Neural crest cell (in vitro differentiated cells): Measurements from ENCODE around the gene SPATA2L. TPM values are rescaled to one million over a fixed set of nuclear protein-coding genes. Genes with fewer than 3 reads are reported as not detected.

Experiments used
- DNase-seq: peaks from one replicate; pipeline ENCODE4 v3.0.0; 2021; ENCODE audit warnings: low read depth, mixed read lengths, low spot score
- H3K27ac Mint-ChIP-seq: one replicate; pipeline ENCODE4 v1.8.0; 2021; ENCODE audit warnings: mild to moderate bottlenecking, mixed read lengths; ENCODE audit not compliant: unreplicated experiment
- H3K27me3 Mint-ChIP-seq: 2 replicates; pipeline ENCODE4 v1.8.0; 2021; ENCODE audit warnings: low read depth, mild to moderate bottlenecking, mixed read lengths
- H3K36me3 Mint-ChIP-seq: 2 replicates; pipeline ENCODE4 v1.8.0; 2021; ENCODE audit warnings: low read depth, mild to moderate bottlenecking, mixed read lengths
- H3K4me1 Mint-ChIP-seq: 2 replicates; pipeline ENCODE4 v1.8.0; 2021; ENCODE audit warnings: mixed read lengths
- H3K4me3 Mint-ChIP-seq: one replicate; pipeline ENCODE4 v1.8.0; 2021; ENCODE audit warnings: mild to moderate bottlenecking, mixed read lengths
- H3K9me3 Mint-ChIP-seq: 2 replicates; pipeline ENCODE4 v1.8.0; 2021; ENCODE audit warnings: mixed read lengths
- CTCF ChIP-seq: fragments of 200-600 bp; sonication (generic); conservative IDR thresholded peaks from 2 replicates; pipeline ENCODE4 v1.5.0; 2021; ENCODE audit warnings: antibody characterized with exemption, mild to moderate bottlenecking
- total RNA-seq: library from RNA; stranded (reverse); gene quantifications from 2 replicates; pipeline ENCODE4 v1.2.1, GENCODE V29; 2021

SPATA2L gene
- total RNA-seq, 1 donor from 2014 or later, result 8.6 TPM

GRCh38 chr16:89711601-89712273 is 10.2 kb upstream of the SPATA2L start:
- Mint-ChIP-seq H3K4me1 (peaks cover 9% of the 10 kb centered on the region), H3K9me3 (no peaks in the 10 kb centered on the region)

GRCh38 chr16:89710709-89711564 is 9.4 kb upstream of the SPATA2L start:
- Mint-ChIP-seq H3K4me1 (peaks cover 11% of the 10 kb centered on the region), H3K27ac (no peak overlapping the region), H3K9me3 (no peaks in the 10 kb centered on the region), H3K27me3 (peaks cover 2% of the 10 kb centered on the region), H3K4me3 (no peak overlapping the region), H3K36me3 (peaks cover 5% of the 10 kb centered on the region)
- DNase-seq, result no peak
- TF ChIP-seq CTCF, result no peak

More at GRCh38 chr16:89711601-89712273, 10.2 kb upstream of the SPATA2L start:
- H3K27ac Mint-ChIP-seq, result no peak overlapping the region
- H3K27me3 Mint-ChIP-seq, result peaks cover 2% of the 10 kb centered on the region
- TF ChIP-seq CTCF, result peak; percentile 9
- DNase-seq, result peak; percentile 47
- H3K4me3 Mint-ChIP-seq, result no peak overlapping the region
- H3K36me3 Mint-ChIP-seq, result peaks cover 5% of the 10 kb centered on the region

- peaks cover 4% of the 10 kb centered on the region for H3K36me3 Mint-ChIP-seq
- peaks cover 5% of the 10 kb centered on the region for H3K27me3 Mint-ChIP-seq
- peaks cover 11% of the 10 kb centered on the region for H3K4me1 Mint-ChIP-seq
- DNase-seq, result no peak
- TF ChIP-seq CTCF, result no peak
- H3K4me3 Mint-ChIP-seq, result peak overlapping the region; percentile 76
- H3K9me3 Mint-ChIP-seq, result no peaks in the 10 kb centered on the region
- H3K27ac Mint-ChIP-seq, result peak overlapping the region; percentile 19
These were observed 8.4 kb upstream of the SPATA2L start for GRCh38 chr16:89709716-89710432.

GRCh38 chr16:89709166-89709565 is 7.7 kb upstream of the SPATA2L start:
- no peaks in the 10 kb centered on the region for H3K9me3 Mint-ChIP-seq
- H3K36me3 Mint-ChIP-seq, result no peaks in the 10 kb centered on the region
- peak overlapping the region; percentile 76 for H3K4me3 Mint-ChIP-seq
- TF ChIP-seq CTCF, result no peak
- H3K4me1 Mint-ChIP-seq, result peaks cover 9% of the 10 kb centered on the region
- DNase-seq, result no peak
- peaks cover 6% of the 10 kb centered on the region for H3K27me3 Mint-ChIP-seq
- H3K27ac Mint-ChIP-seq, result no peak overlapping the region

GRCh38 chr16:89708481-89708931 is 7.0 kb upstream of the SPATA2L start:
- peaks cover 6% of the 10 kb centered on the region for H3K27me3 Mint-ChIP-seq
- no peak for TF ChIP-seq CTCF
- H3K27ac Mint-ChIP-seq, result no peak overlapping the region
- no peaks in the 10 kb centered on the region for H3K9me3 Mint-ChIP-seq
- H3K4me3 Mint-ChIP-seq, result no peak overlapping the region
- H3K4me1 Mint-ChIP-seq, result peaks cover 9% of the 10 kb centered on the region
- H3K36me3 Mint-ChIP-seq, result no peaks in the 10 kb centered on the region
- DNase-seq, result no peak
